ENCODE measurements around the gene CEP192. TPM values are rescaled to one million over a fixed set of nuclear protein-coding genes. Genes with fewer than 3 reads are reported as not detected.

Gene CEP192
- total and polyA plus RNA-seq, 10 of the 15 experiments (the other 5 are each of a cell fraction or from before 2014, with no cell fraction given): 15.4 to 58.2 (median 29.6) TPM

DNA sequence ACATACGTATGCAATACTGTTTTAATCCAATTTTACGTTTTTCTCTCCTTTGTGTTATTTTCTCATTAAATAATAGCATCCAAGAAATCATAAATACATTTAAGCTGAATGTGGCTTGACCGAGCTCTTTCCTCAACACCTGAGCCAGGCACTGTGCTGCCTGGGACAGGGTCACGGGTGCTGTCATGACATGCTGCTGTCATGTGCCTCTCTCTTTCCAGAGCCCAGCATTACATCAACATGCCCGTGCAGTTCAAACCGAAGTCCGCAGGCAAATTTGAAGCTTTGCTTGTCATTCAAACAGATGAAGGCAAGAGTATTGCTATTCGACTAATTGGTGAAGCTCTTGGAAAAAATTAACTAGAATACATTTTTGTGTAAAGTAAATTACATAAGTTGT, 133.2 kb downstream of the CEP192 start:
- Histone ChIP-seq H3K36me3 (ENCODE audit: control insufficient read depth in 2 of 2, insufficient read depth in 2 of 2, low read length in 1 of 2) (peaks cover 2 to 7% of the 10 kb centered on the region in 2 experiments; a peak in 3 of 4 replicates), H3K9me3 (replicated peaks; ENCODE audit: control insufficient read depth, insufficient read depth, low read length) (no peaks in the 10 kb centered on the region), H3K4me3 (no peak overlapping the region), H3K4me2 (ENCODE audit: control insufficient read depth, insufficient read depth) (no peak overlapping the region), H3K9ac (ENCODE audit: control insufficient read depth, insufficient read depth, low read length) (no peak overlapping the region), H4K20me1 (ENCODE audit: control insufficient read depth, insufficient read depth) (no peaks in the 10 kb centered on the region), H3K27me3 (replicated peaks in 1 of 2; ENCODE audit: control insufficient read depth in 2 of 2, insufficient read depth in 2 of 2, low read length in 1 of 2) (no peaks in the 10 kb centered on the region), H2AFZ (ENCODE audit: control insufficient read depth, low read depth, low read length) (no peak overlapping the region), H3K4me1 (ENCODE audit: control insufficient read depth, insufficient read depth, low read length) (no peaks in the 10 kb centered on the region), H3K27ac (ENCODE audit: control insufficient read depth, insufficient read depth) (no peak overlapping the region), H3K79me2 (ENCODE audit: control insufficient read depth, insufficient read depth, low read length) (no peaks in the 10 kb centered on the region)
- DNase-seq (ENCODE audit: low read depth, low spot score) (no peak), FAIRE-seq (no peak), ATAC-seq (no peak)
- 96% methylated on average over 8 of the region's 8 CpGs for WGBS (ENCODE audit: insufficient coverage, insufficient replicate concordance, low lambda C conversion rate, missing lambda C conversion rate)
- ChIA-PET POLR2A (interaction anchor here (1.2 kb wide), 1 partner anchor 139 kb away, joined by 3 read pairs; no protein-coding TSS in a partner anchor), CTCF (interaction anchor here (0.6 to 4.2 kb wide), 8 partner anchors 9 to 430 kb away, joined by 3 to 14 read pairs (median 4); no protein-coding TSS in a partner anchor), SMC1A (ENCODE audit: uncharacterized antibody, unreplicated experiment) (interaction anchor here (0.6 to 2.6 kb wide), 4 partner anchors 10 to 307 kb away, joined by 3 to 11 read pairs (median 6); no protein-coding TSS in a partner anchor), RAD21 (ENCODE audit: unreplicated experiment) (interaction anchor here (1.0 kb wide), 1 partner anchor 35 kb away, joined by 5 read pairs; no protein-coding TSS in a partner anchor)
- in situ Hi-C loops (cut with MboI): no loop called here
- intact Hi-C loops (cut with micrococcal nuclease; ENCODE audit: unreplicated experiment): no loop called here
- TF ChIP-seq MEF2A (IDR thresholded peaks at IDR 0.05; ENCODE audit: insufficient read depth, low read depth, low read length): no peak
- TF ChIP-seq, protein P1, sequence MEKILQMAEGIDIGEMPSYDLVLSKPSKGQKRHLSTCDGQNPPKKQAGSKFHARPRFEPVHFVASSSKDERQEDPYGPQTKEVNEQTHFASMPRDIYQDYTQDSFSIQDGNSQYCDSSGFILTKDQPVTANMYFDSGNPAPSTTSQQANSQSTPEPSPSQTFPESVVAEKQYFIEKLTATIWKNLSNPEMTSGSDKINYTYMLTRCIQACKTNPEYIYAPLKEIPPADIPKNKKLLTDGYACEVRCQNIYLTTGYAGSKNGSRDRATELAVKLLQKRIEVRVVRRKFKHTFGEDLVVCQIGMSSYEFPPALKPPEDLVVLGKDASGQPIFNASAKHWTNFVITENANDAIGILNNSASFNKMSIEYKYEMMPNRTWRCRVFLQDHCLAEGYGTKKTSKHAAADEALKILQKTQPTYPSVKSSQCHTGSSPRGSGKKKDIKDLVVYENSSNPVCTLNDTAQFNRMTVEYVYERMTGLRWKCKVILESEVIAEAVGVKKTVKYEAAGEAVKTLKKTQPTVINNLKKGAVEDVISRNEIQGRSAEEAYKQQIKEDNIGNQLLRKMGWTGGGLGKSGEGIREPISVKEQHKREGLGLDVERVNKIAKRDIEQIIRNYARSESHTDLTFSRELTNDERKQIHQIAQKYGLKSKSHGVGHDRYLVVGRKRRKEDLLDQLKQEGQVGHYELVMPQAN (conservative IDR thresholded peaks at IDR 0.05): no peak
- TF ChIP-seq, protein P2, sequence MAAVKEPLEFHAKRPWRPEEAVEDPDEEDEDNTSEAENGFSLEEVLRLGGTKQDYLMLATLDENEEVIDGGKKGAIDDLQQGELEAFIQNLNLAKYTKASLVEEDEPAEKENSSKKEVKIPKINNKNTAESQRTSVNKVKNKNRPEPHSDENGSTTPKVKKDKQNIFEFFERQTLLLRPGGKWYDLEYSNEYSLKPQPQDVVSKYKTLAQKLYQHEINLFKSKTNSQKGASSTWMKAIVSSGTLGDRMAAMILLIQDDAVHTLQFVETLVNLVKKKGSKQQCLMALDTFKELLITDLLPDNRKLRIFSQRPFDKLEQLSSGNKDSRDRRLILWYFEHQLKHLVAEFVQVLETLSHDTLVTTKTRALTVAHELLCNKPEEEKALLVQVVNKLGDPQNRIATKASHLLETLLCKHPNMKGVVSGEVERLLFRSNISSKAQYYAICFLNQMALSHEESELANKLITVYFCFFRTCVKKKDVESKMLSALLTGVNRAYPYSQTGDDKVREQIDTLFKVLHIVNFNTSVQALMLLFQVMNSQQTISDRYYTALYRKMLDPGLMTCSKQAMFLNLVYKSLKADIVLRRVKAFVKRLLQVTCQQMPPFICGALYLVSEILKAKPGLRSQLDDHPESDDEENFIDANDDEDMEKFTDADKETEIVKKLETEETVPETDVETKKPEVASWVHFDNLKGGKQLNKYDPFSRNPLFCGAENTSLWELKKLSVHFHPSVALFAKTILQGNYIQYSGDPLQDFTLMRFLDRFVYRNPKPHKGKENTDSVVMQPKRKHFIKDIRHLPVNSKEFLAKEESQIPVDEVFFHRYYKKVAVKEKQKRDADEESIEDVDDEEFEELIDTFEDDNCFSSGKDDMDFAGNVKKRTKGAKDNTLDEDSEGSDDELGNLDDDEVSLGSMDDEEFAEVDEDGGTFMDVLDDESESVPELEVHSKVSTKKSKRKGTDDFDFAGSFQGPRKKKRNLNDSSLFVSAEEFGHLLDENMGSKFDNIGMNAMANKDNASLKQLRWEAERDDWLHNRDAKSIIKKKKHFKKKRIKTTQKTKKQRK (IDR thresholded peaks at IDR 0.05; ENCODE audit: low read depth, low read length): no peak
- TF ChIP-seq SMAD5 (IDR thresholded peaks at IDR 0.05; ENCODE audit: low read depth): no peak
- no peak for TF ChIP-seq HDAC2 (IDR thresholded peaks at IDR 0.05)
- TF ChIP-seq, protein P3, sequence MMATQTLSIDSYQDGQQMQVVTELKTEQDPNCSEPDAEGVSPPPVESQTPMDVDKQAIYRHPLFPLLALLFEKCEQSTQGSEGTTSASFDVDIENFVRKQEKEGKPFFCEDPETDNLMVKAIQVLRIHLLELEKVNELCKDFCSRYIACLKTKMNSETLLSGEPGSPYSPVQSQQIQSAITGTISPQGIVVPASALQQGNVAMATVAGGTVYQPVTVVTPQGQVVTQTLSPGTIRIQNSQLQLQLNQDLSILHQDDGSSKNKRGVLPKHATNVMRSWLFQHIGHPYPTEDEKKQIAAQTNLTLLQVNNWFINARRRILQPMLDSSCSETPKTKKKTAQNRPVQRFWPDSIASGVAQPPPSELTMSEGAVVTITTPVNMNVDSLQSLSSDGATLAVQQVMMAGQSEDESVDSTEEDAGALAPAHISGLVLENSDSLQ (IDR thresholded peaks at IDR 0.05): no peak
- TF ChIP-seq NBN (IDR thresholded peaks at IDR 0.05): no peak
- TF ChIP-seq RBBP5 (conservative IDR thresholded peaks at IDR 0.05): no peak
- no peak for TF ChIP-seq NR2C1 (IDR thresholded peaks at IDR 0.05)
- no peak for TF ChIP-seq GABPA (IDR thresholded peaks at IDR 0.05; ENCODE audit: low read depth)
- TF ChIP-seq, protein P4, sequence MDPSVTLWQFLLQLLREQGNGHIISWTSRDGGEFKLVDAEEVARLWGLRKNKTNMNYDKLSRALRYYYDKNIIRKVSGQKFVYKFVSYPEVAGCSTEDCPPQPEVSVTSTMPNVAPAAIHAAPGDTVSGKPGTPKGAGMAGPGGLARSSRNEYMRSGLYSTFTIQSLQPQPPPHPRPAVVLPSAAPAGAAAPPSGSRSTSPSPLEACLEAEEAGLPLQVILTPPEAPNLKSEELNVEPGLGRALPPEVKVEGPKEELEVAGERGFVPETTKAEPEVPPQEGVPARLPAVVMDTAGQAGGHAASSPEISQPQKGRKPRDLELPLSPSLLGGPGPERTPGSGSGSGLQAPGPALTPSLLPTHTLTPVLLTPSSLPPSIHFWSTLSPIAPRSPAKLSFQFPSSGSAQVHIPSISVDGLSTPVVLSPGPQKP (IDR thresholded peaks at IDR 0.05; ENCODE audit: low read depth, low read length): no peak
- no peak for TF ChIP-seq EGR1 (IDR thresholded peaks at IDR 0.05; ENCODE audit: borderline replicate concordance in 1 of 2, low read depth in 2 of 2, low read length in 2 of 2)
- TF ChIP-seq HDGF (IDR thresholded peaks at IDR 0.05): no peak
- no TSS peak for BruUV-seq (replicated peaks)
